Eye (tissue), 1 donor: ENCODE data around the gene ABCD1.
A peak's percentile ranks its signal among the peaks of the same experiment; 100 is the strongest.
"Not testable (repeated sequence)": the region's sequence is repeated elsewhere in the genome, so short reads cannot be mapped to it uniquely, and the experiment has no call there.

Experiments used
- DNase-seq: peaks from one replicate; pipeline ENCODE4 v3.0.0-alpha.2; 2015

Gene ABCD1

GRCh38 chrX:153736071-153736820 lies 11.6 kb downstream of the ABCD1 start:
- DNase-seq, result no peak

GRCh38 chrX:153736871-153737441 lies 12.3 kb downstream of the ABCD1 start:
- DNase-seq, result no peak

DNA sequence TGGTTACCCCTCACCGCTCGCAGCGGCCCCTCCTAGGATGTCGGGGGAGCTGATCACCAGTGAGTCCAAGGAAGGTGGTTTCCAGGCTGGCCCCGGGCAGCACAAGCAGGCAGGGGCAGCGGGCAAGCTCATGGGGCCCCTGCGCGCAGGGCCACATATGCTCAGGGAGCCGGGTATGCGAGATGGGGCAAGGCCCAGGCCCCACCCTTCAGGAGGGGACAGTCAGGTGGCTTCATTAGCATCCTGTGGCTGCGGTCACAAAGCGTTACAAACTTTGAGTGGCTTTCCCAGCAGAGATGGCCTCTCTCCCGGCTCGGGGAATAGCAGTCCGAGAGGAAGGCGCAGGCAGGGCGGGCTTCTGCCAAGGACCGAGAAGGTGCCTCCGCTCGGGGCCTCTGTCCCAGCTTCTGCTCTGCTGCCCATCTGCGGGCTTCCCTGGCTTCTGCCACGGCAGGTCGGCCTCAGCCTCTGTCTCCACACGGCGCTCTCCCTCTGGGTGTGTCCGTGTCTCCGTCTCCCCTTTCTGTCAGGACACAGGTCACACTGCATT lies 13.5 kb downstream of the ABCD1 start:
- no peak for DNase-seq

- no peak for DNase-seq
Measured at GRCh38 chrX:153739754-153740486, 15.3 kb downstream of the ABCD1 start.

DNA sequence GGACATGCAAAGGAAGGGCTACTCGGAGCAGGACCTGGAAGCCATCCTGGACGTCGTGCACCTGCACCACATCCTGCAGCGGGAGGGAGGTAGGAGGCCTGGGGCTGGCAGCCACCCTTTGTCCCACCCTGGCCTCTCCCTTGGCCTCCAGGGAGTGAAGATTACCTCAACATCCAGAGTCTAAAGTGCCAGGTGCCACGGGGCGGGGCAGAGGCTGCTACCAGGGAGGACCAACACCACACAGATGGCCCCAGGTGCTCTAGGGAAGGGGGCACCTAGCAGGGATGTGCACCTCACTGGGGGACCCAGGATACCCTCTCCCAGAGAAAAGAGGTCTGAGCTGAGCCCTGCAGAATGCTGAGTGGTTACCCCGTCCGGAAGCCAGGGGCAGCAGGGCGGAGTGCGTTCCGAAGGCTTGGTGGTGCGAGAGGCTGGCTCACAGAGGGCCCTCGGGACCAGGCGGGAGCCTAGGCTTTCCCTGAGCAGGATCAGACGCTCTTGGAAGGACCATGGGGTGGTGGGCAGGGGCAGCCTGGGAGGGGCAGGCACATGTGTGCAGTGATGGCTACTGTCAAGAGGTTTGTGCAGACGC lies 16.1 kb downstream of the ABCD1 start:
- no peak for DNase-seq

DNA sequence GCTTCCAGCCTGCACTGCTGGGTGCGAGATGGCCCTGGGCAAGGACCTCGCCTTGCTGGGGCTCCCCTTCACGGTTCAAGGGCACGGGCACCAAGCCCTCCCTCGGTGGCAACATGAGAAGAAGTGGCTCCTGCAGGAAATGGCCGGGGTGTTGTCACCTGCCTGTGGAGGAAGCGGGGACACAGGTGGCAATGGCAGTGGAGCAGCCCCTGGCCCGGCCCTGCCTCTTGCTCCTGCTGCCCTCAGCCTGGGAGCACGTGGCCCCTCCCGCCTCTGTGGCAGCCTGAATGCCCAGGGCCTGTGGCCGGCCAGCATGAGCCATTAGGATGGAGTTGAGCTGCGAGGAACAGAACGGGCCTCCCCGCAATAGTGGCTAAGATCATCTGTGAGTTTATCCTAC lies 16.8 kb downstream of the ABCD1 start:
- no peak for DNase-seq

DNA sequence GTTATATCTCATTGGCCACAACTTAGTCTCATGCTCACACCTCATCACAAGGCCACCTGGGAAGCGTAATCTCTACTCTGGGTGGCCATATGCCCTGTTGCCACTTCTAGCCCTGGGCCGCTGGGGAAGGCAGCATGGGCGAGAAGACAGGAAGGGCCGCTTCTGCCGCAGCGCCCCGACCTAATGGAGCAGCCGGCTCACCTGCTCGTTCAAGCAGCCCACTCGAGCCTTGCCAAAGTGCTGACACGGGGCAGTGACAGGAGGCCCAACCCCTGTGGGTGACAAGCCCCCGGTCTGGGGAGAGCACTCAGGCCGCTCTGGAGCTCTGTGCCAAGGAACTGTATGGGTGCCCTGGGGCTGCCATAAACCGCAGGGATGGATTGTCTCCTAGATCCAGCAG lies 17.5 kb downstream of the ABCD1 start:
- not testable (repeated sequence) for DNase-seq

DNA sequence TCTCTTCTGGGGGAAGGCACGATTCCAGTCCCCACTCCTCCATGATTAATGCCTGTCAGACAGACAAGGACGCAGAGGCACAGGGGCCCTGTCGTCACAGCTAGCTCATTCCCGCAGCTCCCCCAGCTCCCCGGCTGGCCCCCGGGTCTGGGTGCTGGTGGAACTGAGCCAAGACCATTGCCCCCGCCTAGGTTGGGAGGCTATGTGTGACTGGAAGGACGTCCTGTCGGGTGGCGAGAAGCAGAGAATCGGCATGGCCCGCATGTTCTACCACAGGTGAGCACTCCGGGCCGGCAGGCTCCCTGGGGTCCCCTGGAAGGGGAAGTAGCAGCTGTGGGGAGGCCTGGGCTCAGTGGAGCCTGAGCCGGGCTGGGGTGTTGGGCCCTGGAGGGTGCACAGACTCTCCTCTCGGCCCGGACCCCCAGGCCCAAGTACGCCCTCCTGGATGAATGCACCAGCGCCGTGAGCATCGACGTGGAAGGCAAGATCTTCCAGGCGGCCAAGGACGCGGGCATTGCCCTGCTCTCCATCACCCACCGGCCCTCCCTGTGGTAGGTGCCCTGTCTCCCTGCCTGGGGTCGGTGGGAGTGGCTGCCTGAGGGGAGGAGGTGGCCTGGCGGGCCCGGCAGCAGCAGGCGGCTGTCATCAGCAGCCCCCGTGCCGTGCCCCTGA lies 18.3 kb downstream of the ABCD1 start:
- not testable (repeated sequence) for DNase-seq

GRCh38 chrX:153743468-153744209 lies 19.0 kb downstream of the ABCD1 start:
- DNase-seq, result peak; percentile 43

DNA sequence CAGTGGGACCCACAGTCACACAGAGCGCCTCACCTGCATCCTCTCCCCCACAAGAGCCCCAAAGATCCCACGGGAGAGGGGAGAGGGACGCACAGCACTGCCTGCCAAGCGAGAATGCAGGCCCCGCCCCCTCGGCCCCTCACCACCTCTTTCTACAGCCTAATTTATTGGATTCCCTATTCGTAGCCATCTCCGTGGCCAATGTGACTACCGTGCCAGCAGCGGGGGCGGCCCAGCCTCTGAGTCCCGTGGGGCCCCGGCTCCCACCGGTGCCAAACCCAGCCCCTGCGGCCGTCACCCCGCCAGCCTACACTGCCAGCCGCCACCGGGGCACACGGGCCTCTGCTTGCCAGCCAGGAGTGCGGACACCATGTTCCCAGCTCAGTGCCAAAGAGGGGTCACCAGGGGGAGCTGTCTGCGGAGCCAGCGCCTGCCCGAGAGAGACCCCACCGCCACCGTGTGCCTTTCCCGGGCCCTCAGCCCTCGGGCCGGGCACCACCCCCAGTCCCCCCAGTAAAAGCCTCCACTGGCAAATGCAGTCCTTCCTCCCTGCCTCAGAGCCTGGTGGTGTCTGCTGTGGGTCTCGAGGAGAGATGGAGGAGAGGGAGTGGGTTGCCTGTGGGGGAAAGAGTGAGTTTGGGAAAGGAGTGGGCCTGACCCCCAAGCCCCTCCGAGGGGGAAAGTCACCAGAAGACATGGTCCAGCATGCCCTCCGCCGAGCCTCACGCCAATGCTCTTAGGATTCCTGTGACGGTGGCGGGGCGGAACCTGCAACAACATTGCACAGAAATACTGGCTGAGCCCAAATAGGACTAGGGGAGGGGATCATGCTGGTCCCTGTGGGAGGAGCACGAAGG lies 19.8 kb downstream of the ABCD1 start:
- DNase-seq, result peak; percentile 30

GRCh38 chrX:153745067-153745433 lies 20.4 kb downstream of the ABCD1 start:
- DNase-seq, result not testable (repeated sequence)

- no peak for DNase-seq
Measured at GRCh38 chrX:153746359-153746758, 21.7 kb downstream of the ABCD1 start.

DNA sequence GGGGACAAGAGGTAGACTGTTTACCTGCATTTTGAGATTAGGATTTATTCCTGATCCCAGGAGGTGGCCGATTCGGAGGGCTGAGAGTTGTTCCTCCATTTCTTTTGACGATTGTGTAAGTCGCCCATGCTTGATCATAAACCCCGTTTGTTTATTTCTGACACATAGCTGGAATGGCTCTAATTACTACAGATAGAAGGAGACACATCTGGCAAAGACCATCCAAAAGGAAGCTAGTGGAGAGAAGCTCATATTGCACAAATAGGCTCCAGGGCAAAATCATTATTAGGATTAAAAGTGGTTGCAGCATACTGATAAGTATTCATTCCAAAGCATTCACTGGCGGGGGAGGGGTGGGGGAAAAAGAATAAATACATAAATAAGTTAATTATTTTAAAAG lies 22.3 kb downstream of the ABCD1 start:
- not testable (repeated sequence) for DNase-seq

DNA sequence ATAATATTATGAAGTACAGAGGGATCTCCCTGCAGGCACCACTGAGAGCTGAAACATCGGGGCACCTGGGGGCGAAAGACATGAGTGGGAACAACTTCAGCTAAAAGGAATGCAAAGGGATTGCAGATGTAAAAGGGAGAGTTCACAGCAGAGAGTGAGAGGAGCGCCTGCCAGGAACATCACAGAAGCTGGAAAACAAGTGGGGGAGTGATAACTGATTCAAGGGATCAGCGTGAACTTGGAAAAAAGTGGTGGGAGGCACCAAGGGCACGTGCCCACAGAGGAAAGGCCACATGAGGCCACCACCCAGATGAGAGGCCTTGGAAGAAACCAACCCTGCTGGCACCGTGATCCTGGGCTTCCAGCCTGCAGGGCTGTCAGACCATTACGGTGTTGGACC lies 24.4 kb downstream of the ABCD1 start:
- DNase-seq, result not testable (repeated sequence)

DNA sequence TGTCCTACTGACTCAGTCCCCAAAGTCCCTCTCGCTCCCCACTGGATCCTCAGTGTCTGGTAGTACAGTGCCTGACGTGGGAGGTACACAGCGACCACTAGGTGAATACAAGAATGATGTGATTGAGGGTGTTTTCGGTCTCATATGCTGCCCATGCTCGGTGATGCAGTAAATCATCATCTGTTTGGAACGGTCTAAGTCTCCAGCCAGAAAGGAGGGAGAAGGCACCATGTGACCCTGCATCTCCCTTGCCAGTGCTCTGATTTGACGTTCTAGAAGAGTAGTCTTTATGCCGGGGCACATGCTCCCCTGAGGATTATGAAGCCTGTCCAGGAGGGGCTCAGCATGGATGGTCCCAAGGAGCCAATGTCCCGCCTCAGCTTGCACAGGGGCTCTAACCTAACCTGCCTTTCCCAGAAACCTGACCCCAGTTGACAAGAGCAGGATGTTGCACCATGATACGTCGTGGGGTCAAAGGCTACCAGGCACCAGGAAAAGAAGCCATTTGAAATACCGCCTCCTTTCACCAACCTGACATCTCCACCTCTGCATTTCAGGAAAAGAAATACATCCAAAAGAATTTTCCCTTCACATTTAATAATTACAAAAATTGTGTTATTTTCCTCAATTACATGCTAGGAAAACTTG lies 25.6 kb downstream of the ABCD1 start:
- peak; percentile 29 for DNase-seq

DNA sequence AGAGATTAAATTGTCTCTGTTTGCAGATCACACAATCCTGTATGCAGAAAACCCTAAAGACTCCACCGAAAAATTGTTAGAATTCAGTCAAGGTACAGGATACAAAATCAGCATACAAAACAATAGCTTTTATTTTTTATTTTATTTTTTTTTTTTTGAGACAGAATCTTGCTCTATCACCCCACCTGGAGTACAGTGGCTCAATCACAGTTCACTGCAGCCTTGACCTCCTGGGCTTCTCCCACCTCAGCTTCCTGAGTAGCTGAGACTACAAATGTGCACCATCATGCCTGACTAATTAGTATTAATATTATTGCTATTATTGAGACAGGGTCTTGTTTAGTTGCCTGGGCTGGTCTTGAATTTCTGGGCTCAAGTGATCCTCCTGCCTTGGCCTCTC lies 30.5 kb downstream of the ABCD1 start:
- DNase-seq, result no peak

DNA sequence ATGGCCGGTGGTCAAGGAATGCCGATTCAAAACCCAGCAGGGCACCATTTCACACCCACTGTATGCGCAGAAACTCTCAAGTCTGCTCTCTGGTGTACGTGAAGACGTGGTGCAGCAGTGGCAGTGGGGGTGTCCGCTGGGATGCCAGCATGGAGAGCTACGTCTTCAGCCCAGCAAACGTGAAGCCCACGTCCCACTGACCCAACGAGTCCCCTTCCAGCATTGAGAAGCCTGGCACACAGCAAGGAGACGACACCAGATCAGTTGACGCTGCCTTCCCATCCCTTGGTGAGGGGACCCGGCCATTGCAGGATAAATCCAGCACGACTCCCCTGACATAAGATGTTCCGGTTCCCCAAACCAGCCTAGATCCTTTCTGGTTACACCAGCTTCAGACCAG lies 37.2 kb downstream of the ABCD1 start:
- no peak for DNase-seq

DNA sequence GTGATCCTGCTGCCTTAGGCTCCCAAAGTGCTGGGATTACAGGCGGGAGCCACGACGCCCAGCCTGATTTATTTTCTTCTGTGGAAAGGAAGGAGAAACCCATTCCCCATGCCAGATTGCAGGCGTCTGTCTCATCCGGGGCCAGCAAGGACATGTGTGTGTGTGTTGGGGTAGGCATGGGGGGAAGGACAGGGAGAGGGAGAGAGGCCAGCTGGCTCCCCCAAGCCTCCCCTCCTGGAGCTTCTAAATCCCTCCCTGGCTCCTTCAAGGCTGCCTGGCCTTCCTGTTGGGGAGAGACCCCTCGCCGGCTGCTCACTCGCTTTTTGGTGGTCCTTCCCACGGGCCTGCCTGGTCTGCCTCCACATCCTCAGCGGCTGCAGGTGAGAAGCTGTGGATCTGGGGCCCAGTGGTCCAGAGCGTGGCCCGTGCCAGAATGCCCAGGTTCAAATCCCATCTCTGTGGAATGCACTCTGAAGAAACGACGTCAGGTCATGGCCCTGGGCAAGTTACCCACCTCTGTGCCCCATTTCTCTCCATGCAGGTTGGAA lies 38.0 kb downstream of the ABCD1 start:
- no peak for DNase-seq

- DNase-seq, result no peak
Measured at GRCh38 chrX:153763298-153763932, 38.8 kb downstream of the ABCD1 start.
